Stimulated activated naive CD8-positive, alpha-beta T cell treated with anti-CD3 and anti-CD28 coated beads, Interleukin-15, amount 100 ng/mL, for 72 hours (primary cell): ENCODE results near the gene H19.

Experiments
- ATAC-seq: fragments of 150-1000 bp; cut with Tn5 transposase; 2 replicates; pipeline ENCODE4 v1.10.0; 2021; ENCODE audit warnings: mild to moderate bottlenecking, moderate library complexity
- DNase-seq, 2 donors: peaks; one replicate each; pipeline ENCODE4 v3.0.0; 2021 to 2022
- H3K27ac Mint-ChIP-seq, 2 donors: one replicate each; pipeline ENCODE4 v1.8.0; 2022; ENCODE audit warnings: mild to moderate bottlenecking in 2 of 2, mixed read lengths in 2 of 2, moderate library complexity in 2 of 2
- H3K27me3 Mint-ChIP-seq: one replicate; pipeline ENCODE4 v1.8.0; 2022; ENCODE audit warnings: mixed read lengths
- H3K4me1 Mint-ChIP-seq: one replicate; pipeline ENCODE4 v1.8.0; 2022; ENCODE audit warnings: mild to moderate bottlenecking, mixed read lengths
- H3K4me3 Mint-ChIP-seq, 2 donors: one replicate each; pipeline ENCODE4 v1.8.0; 2022; ENCODE audit warnings: mild to moderate bottlenecking in 2 of 2, mixed read lengths in 2 of 2, moderate library complexity in 1 of 2
- H3K9me3 Mint-ChIP-seq, 2 donors: one replicate each; pipeline ENCODE4 v1.8.0; 2022; ENCODE audit warnings: mixed read lengths in 2 of 2

The H19 gene

GRCh38 chr11:1966531-1966930 is 31.1 kb downstream of the H19 start:
- no peaks in the 10 kb centered on the region for H3K9me3 Mint-ChIP-seq

GRCh38 chr11:1964955-1965354 is 32.7 kb downstream of the H19 start:
- H3K4me1 Mint-ChIP-seq = no peaks in the 10 kb centered on the region
- no peak for ATAC-seq
- H3K27ac Mint-ChIP-seq = no peak overlapping the region
- no peak overlapping the region for H3K4me3 Mint-ChIP-seq
- no peaks in the 10 kb centered on the region for H3K27me3 Mint-ChIP-seq
- DNase-seq = no peak
- H3K9me3 Mint-ChIP-seq = no peaks in the 10 kb centered on the region

More at GRCh38 chr11:1966531-1966930, 31.1 kb downstream of the H19 start:
- no peaks in the 10 kb centered on the region for H3K27me3 Mint-ChIP-seq
- no peak for ATAC-seq
- no peak for DNase-seq
- H3K27ac Mint-ChIP-seq = no peak overlapping the region
- no peaks in the 10 kb centered on the region for H3K4me1 Mint-ChIP-seq
- H3K4me3 Mint-ChIP-seq = no peak overlapping the region

- Mint-ChIP-seq H3K27me3 (no peaks in the 10 kb centered on the region), H3K4me3 (no peak overlapping the region), H3K4me1 (no peaks in the 10 kb centered on the region), H3K27ac (no peak overlapping the region), H3K9me3 (no peaks in the 10 kb centered on the region)
- ATAC-seq (no peak), DNase-seq (no peak)
Measured at GRCh38 chr11:1964348-1964747, 33.3 kb downstream of the H19 start.

- ATAC-seq = no peak
- Mint-ChIP-seq H3K27ac (no peak overlapping the region), H3K27me3 (no peaks in the 10 kb centered on the region), H3K4me3 (no peak overlapping the region), H3K4me1 (no peaks in the 10 kb centered on the region), H3K9me3 (no peaks in the 10 kb centered on the region)
- no peak for DNase-seq
Measured at GRCh38 chr11:1963864-1964263, 33.8 kb downstream of the H19 start.

GRCh38 chr11:1959786-1960185 is 37.9 kb downstream of the H19 start:
- no peak overlapping the region for H3K4me3 Mint-ChIP-seq
- no peaks in the 10 kb centered on the region for H3K4me1 Mint-ChIP-seq
- peak; percentile 22 for ATAC-seq
- H3K9me3 Mint-ChIP-seq = no peaks in the 10 kb centered on the region
- no peaks in the 10 kb centered on the region for H3K27me3 Mint-ChIP-seq
- DNase-seq = no peak
- no peak overlapping the region for H3K27ac Mint-ChIP-seq

- DNase-seq (no peak), ATAC-seq (no peak)
- no peaks in the 10 kb centered on the region for H3K27me3 Mint-ChIP-seq
- no peaks in the 10 kb centered on the region for H3K4me1 Mint-ChIP-seq
- H3K27ac Mint-ChIP-seq = no peak overlapping the region
- no peaks in the 10 kb centered on the region for H3K9me3 Mint-ChIP-seq
- H3K4me3 Mint-ChIP-seq = no peak overlapping the region
Measured at GRCh38 chr11:1958367-1958766, 39.3 kb downstream of the H19 start.

GRCh38 chr11:1953489-1954266 is 44.0 kb downstream of the H19 start:
- ATAC-seq = peak; percentile 81
- H3K27ac Mint-ChIP-seq = no peak overlapping the region
- H3K9me3 Mint-ChIP-seq = no peaks in the 10 kb centered on the region
- no peaks in the 10 kb centered on the region for H3K27me3 Mint-ChIP-seq
- peak in 1 of 2 donors; percentile 23 for DNase-seq
- no peak overlapping the region for H3K4me3 Mint-ChIP-seq
- H3K4me1 Mint-ChIP-seq = no peaks in the 10 kb centered on the region

- Mint-ChIP-seq H3K4me1 (no peaks in the 10 kb centered on the region), H3K27ac (no peak overlapping the region), H3K4me3 (no peak overlapping the region), H3K9me3 (no peaks in the 10 kb centered on the region), H3K27me3 (no peaks in the 10 kb centered on the region)
- DNase-seq (no peak), ATAC-seq (no peak)
Measured at GRCh38 chr11:1952806-1953482, 44.7 kb downstream of the H19 start.

GRCh38 chr11:1949922-1950321 is 47.7 kb downstream of the H19 start:
- no peak for DNase-seq
- H3K4me1 Mint-ChIP-seq = no peaks in the 10 kb centered on the region
- no peaks in the 10 kb centered on the region for H3K27me3 Mint-ChIP-seq
- H3K4me3 Mint-ChIP-seq = no peak overlapping the region
- no peak for ATAC-seq
- no peaks in the 10 kb centered on the region for H3K9me3 Mint-ChIP-seq
- no peak overlapping the region for H3K27ac Mint-ChIP-seq

GRCh38 chr11:1949302-1949701 is 48.3 kb downstream of the H19 start:
- Mint-ChIP-seq H3K4me1 (no peaks in the 10 kb centered on the region), H3K4me3 (no peak overlapping the region), H3K27ac (no peak overlapping the region), H3K9me3 (no peaks in the 10 kb centered on the region), H3K27me3 (no peaks in the 10 kb centered on the region)
- no peak for DNase-seq
- no peak for ATAC-seq

- H3K27ac Mint-ChIP-seq = no peak overlapping the region
- H3K4me3 Mint-ChIP-seq = no peak overlapping the region
- ATAC-seq = no peak
Measured at GRCh38 chr11:1948389-1948788, 49.3 kb downstream of the H19 start.

GRCh38 chr11:1947592-1948237 is 49.9 kb downstream of the H19 start:
- H3K27me3 Mint-ChIP-seq = no peaks in the 10 kb centered on the region
- H3K4me1 Mint-ChIP-seq = no peaks in the 10 kb centered on the region

More at GRCh38 chr11:1948389-1948788, 49.3 kb downstream of the H19 start:
- H3K4me1 Mint-ChIP-seq = no peaks in the 10 kb centered on the region
- no peaks in the 10 kb centered on the region for H3K27me3 Mint-ChIP-seq
- peak in 1 of 2 donors; percentile 3 for DNase-seq
- H3K9me3 Mint-ChIP-seq = no peaks in the 10 kb centered on the region

GRCh38 chr11:1946812-1947484 is 50.7 kb downstream of the H19 start, which contains the start of gene MRPL23:
TSS of gene MRPL23 (plus strand) at chr11:1947332. CDS start at chr11:1947363, 31 bp downstream.
- Mint-ChIP-seq H3K4me1 (no peaks in the 10 kb centered on the region), H3K4me3 (no peak within 1 kb of the TSS), H3K27ac (no peak within 1 kb of the TSS), H3K27me3 (no peaks in the 10 kb centered on the region), H3K9me3 (no peaks in the 10 kb centered on the region)
- peak; percentile 87 for ATAC-seq
- peak in 1 of 2 donors; percentile 40 for DNase-seq

More at GRCh38 chr11:1947592-1948237, 49.9 kb downstream of the H19 start:
- DNase-seq (no peak), ATAC-seq (peak; percentile 41)
- Mint-ChIP-seq H3K4me3 (no peak overlapping the region), H3K27ac (no peak overlapping the region), H3K9me3 (no peaks in the 10 kb centered on the region)
